ENCODE measurements around the gene SNAP25. TPM values are rescaled to one million over a fixed set of nuclear protein-coding genes. Genes with fewer than 3 reads are reported as not detected.

SNAP25 gene
- total RNA-seq, 1 donor from 2014 or later, result 0.43 TPM

DNA sequence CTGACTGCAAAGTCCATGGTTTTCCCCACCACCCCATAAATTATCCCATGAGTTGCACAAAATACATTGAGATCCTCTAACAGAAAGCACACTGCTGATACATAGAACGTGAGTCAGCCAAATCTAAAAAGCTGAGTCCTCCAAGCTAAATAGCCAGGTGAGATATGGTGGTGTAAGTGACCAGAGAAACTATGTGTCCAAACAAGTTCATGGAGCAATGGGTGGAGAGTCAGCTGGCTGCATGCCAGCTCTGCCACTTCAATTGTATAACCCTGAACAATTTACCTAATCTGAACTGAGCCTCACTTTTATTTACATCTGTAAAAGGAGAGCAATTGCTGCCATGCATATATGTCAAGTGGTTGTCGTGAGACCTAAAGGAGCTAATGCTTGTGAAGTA is 9.7 kb downstream of the SNAP25 start:
- DNase-seq (ENCODE audit: low spot score in 2 of 2), result no peak
- H3K4me3 ChIP-seq, result no peak overlapping the region
- H3K36me3 ChIP-seq, result no peaks in the 10 kb centered on the region
- TF ChIP-seq, protein P1, sequence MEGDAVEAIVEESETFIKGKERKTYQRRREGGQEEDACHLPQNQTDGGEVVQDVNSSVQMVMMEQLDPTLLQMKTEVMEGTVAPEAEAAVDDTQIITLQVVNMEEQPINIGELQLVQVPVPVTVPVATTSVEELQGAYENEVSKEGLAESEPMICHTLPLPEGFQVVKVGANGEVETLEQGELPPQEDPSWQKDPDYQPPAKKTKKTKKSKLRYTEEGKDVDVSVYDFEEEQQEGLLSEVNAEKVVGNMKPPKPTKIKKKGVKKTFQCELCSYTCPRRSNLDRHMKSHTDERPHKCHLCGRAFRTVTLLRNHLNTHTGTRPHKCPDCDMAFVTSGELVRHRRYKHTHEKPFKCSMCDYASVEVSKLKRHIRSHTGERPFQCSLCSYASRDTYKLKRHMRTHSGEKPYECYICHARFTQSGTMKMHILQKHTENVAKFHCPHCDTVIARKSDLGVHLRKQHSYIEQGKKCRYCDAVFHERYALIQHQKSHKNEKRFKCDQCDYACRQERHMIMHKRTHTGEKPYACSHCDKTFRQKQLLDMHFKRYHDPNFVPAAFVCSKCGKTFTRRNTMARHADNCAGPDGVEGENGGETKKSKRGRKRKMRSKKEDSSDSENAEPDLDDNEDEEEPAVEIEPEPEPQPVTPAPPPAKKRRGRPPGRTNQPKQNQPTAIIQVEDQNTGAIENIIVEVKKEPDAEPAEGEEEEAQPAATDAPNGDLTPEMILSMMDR (IDR thresholded peaks at IDR 0.05), result no peak
- intact Hi-C loops (cut with DNase I), result no loop called here
- no peaks in the 10 kb centered on the region for H3K9me3 ChIP-seq
- H3K4me1 ChIP-seq, result no peaks in the 10 kb centered on the region
- no peaks in the 10 kb centered on the region for H3K27me3 ChIP-seq
- H3K27ac ChIP-seq, result no peak overlapping the region

GRCh38 chr20:10231290-10231689 is 12.7 kb downstream of the SNAP25 start:
- intact Hi-C loops (cut with DNase I), result no loop called here
- no peaks in the 10 kb centered on the region for H3K9me3 ChIP-seq
- no peak overlapping the region for H3K27ac ChIP-seq
- no peaks in the 10 kb centered on the region for H3K4me1 ChIP-seq
- TF ChIP-seq, protein P1 (IDR thresholded peaks at IDR 0.05), result no peak
- no peaks in the 10 kb centered on the region for H3K36me3 ChIP-seq
- no peaks in the 10 kb centered on the region for H3K27me3 ChIP-seq
- H3K4me3 ChIP-seq, result no peak overlapping the region
- DNase-seq (ENCODE audit: low spot score in 2 of 2), result no peak

GRCh38 chr20:10236540-10237533 is 18.2 kb downstream of the SNAP25 start:
- H3K4me1 ChIP-seq, result no peaks in the 10 kb centered on the region
- TF ChIP-seq, protein P1 (IDR thresholded peaks at IDR 0.05), result no peak
- intact Hi-C loops (cut with DNase I), result no loop called here
- no peak for DNase-seq (ENCODE audit: low spot score in 2 of 2)
- no peak overlapping the region for H3K4me3 ChIP-seq
- H3K27ac ChIP-seq, result no peak overlapping the region
- no peaks in the 10 kb centered on the region for H3K27me3 ChIP-seq
- no peaks in the 10 kb centered on the region for H3K36me3 ChIP-seq
- no peaks in the 10 kb centered on the region for H3K9me3 ChIP-seq

GRCh38 chr20:10239954-10240353 is 21.3 kb downstream of the SNAP25 start:
- Histone ChIP-seq H3K36me3 (no peaks in the 10 kb centered on the region), H3K27ac (no peak overlapping the region), H3K27me3 (no peaks in the 10 kb centered on the region), H3K4me3 (no peak overlapping the region), H3K4me1 (no peaks in the 10 kb centered on the region), H3K9me3 (no peaks in the 10 kb centered on the region)
- DNase-seq (ENCODE audit: low spot score in 2 of 2), result no peak
- TF ChIP-seq, protein P1 (IDR thresholded peaks at IDR 0.05), result no peak
- intact Hi-C loops (cut with DNase I), result no loop called here

GRCh38 chr20:10240655-10241054 is 22.0 kb downstream of the SNAP25 start:
- Histone ChIP-seq H3K9me3 (no peaks in the 10 kb centered on the region), H3K27me3 (no peaks in the 10 kb centered on the region), H3K4me1 (no peaks in the 10 kb centered on the region), H3K4me3 (no peak overlapping the region), H3K27ac (no peak overlapping the region), H3K36me3 (no peaks in the 10 kb centered on the region)
- intact Hi-C loops (cut with DNase I), result no loop called here
- DNase-seq (ENCODE audit: low spot score in 2 of 2), result no peak
- TF ChIP-seq, protein P1 (IDR thresholded peaks at IDR 0.05), result no peak
